Activated CD4-positive, alpha-beta T cell treated with anti-CD3 and anti-CD28 coated beads, Interleukin-2, amount 10 ng/mL, durations not matched to agents 7 days and 5 days (primary cell): ENCODE measurements around the gene EFR3B. TPM values are rescaled to one million over a fixed set of nuclear protein-coding genes. Genes with fewer than 3 reads are reported as not detected.

Experiments used
- CTCF ChIA-PET: fragments of 350-600 bp; sonication (Branson Sonifier 250); formaldehyde crosslinking; loops from one replicate; lab custom pipeline; 2021; ENCODE audit warnings: antibody characterized with exemption; lab: Charles Lee
- POLR2A ChIA-PET: fragments of 350-600 bp; sonication (Branson Sonifier 250); formaldehyde crosslinking; loops from one replicate; lab custom pipeline; 2021; ENCODE audit warnings: antibody characterized with exemption; lab: Charles Lee
- DNase-seq: peaks from one replicate; pipeline ENCODE4 v3.0.0-alpha.2; 2020
- H3K27ac Mint-ChIP-seq: one replicate; pipeline ENCODE4 v1.8.0; 2021; ENCODE audit warnings: mild to moderate bottlenecking, moderate library complexity, mixed read lengths
- H3K27me3 Mint-ChIP-seq: one replicate; pipeline ENCODE4 v1.8.0; 2021; ENCODE audit warnings: mixed read lengths
- H3K36me3 Mint-ChIP-seq: one replicate; pipeline ENCODE4 v1.8.0; 2021; ENCODE audit warnings: low read depth, mixed read lengths
- H3K4me1 Mint-ChIP-seq: one replicate; pipeline ENCODE4 v1.8.0; 2021; ENCODE audit warnings: mixed read lengths
- H3K4me3 Mint-ChIP-seq: one replicate; pipeline ENCODE4 v1.8.0; 2021; ENCODE audit warnings: mild to moderate bottlenecking, moderate library complexity, mixed read lengths
- H3K9me3 Mint-ChIP-seq: one replicate; pipeline ENCODE4 v1.8.0; 2021; ENCODE audit warnings: mixed read lengths
- total RNA-seq, 2 experiments: library from RNA; stranded (reverse); gene quantifications; one replicate each; pipeline ENCODE4 v1.2.3, GENCODE V29; 2021

Gene EFR3B
- total RNA-seq, 2 experiments from 2014 or later, result 0.06 TPM; not detected in 1

GRCh38 chr2:25169073-25169470 is 127.2 kb downstream of the EFR3B start:
- H3K4me3 Mint-ChIP-seq, result peak overlapping the region; percentile 66
- H3K27ac Mint-ChIP-seq, result no peak overlapping the region
- H3K36me3 Mint-ChIP-seq, result no peaks in the 10 kb centered on the region
- H3K27me3 Mint-ChIP-seq, result peaks cover 62% of the 10 kb centered on the region
- ChIA-PET POLR2A (no interaction called here), CTCF (interaction anchor here (0.6 to 1.3 kb wide), 3 partner anchors 14 to 706 kb away, joined by 3 read pairs; no protein-coding TSS in a partner anchor)
- no peaks in the 10 kb centered on the region for H3K9me3 Mint-ChIP-seq
- DNase-seq, result no peak
- H3K4me1 Mint-ChIP-seq, result peaks cover 33% of the 10 kb centered on the region

GRCh38 chr2:25170888-25171287 is 129.0 kb downstream of the EFR3B start:
- H3K4me3 Mint-ChIP-seq, result no peak overlapping the region
- ChIA-PET CTCF (no interaction called here), POLR2A (no interaction called here)
- no peak for DNase-seq
- H3K9me3 Mint-ChIP-seq, result no peaks in the 10 kb centered on the region
- no peaks in the 10 kb centered on the region for H3K36me3 Mint-ChIP-seq
- H3K27ac Mint-ChIP-seq, result no peak overlapping the region
- H3K27me3 Mint-ChIP-seq, result peaks cover 62% of the 10 kb centered on the region
- H3K4me1 Mint-ChIP-seq, result peaks cover 25% of the 10 kb centered on the region

GRCh38 chr2:25173719-25174118 is 131.8 kb downstream of the EFR3B start:
- no peak overlapping the region for H3K27ac Mint-ChIP-seq
- no peaks in the 10 kb centered on the region for H3K36me3 Mint-ChIP-seq
- peaks cover 10% of the 10 kb centered on the region for H3K4me1 Mint-ChIP-seq
- no peaks in the 10 kb centered on the region for H3K9me3 Mint-ChIP-seq
- H3K27me3 Mint-ChIP-seq, result peaks cover 53% of the 10 kb centered on the region
- CTCF ChIA-PET, result interaction anchor here (0.7 kb wide), 1 partner anchor 326 kb away, joined by 6 read pairs; no protein-coding TSS in a partner anchor
- POLR2A ChIA-PET, result no interaction called here
- H3K4me3 Mint-ChIP-seq, result no peak overlapping the region
- DNase-seq, result no peak

GRCh38 chr2:25174192-25174861 is 132.5 kb downstream of the EFR3B start:
- no peak overlapping the region for H3K4me3 Mint-ChIP-seq
- no peaks in the 10 kb centered on the region for H3K36me3 Mint-ChIP-seq
- peaks cover 47% of the 10 kb centered on the region for H3K27me3 Mint-ChIP-seq
- no peaks in the 10 kb centered on the region for H3K9me3 Mint-ChIP-seq
- peaks cover 5% of the 10 kb centered on the region for H3K4me1 Mint-ChIP-seq
- ChIA-PET CTCF (interaction anchor here (0.7 kb wide), 1 partner anchor 327 kb away, joined by 6 read pairs; no protein-coding TSS in a partner anchor), POLR2A (no interaction called here)
- H3K27ac Mint-ChIP-seq, result no peak overlapping the region
- no peak for DNase-seq

GRCh38 chr2:25176138-25176537 is 134.3 kb downstream of the EFR3B start:
- no peak overlapping the region for H3K4me3 Mint-ChIP-seq
- peaks cover 5% of the 10 kb centered on the region for H3K4me1 Mint-ChIP-seq
- DNase-seq, result no peak
- peaks cover 29% of the 10 kb centered on the region for H3K27me3 Mint-ChIP-seq
- ChIA-PET CTCF (no interaction called here), POLR2A (no interaction called here)
- no peaks in the 10 kb centered on the region for H3K36me3 Mint-ChIP-seq
- H3K9me3 Mint-ChIP-seq, result no peaks in the 10 kb centered on the region
- H3K27ac Mint-ChIP-seq, result no peak overlapping the region

GRCh38 chr2:25176541-25177181 is 134.8 kb downstream of the EFR3B start:
- Mint-ChIP-seq H3K27me3 (peaks cover 26% of the 10 kb centered on the region), H3K9me3 (no peaks in the 10 kb centered on the region), H3K36me3 (no peaks in the 10 kb centered on the region), H3K4me1 (peaks cover 5% of the 10 kb centered on the region), H3K4me3 (no peak overlapping the region), H3K27ac (no peak overlapping the region)
- no peak for DNase-seq
- ChIA-PET CTCF (no interaction called here), POLR2A (no interaction called here)

- H3K27ac Mint-ChIP-seq, result no peak overlapping the region
- CTCF ChIA-PET, result no interaction called here
Observed at GRCh38 chr2:25177211-25177611, 135.3 kb downstream of the EFR3B start.

GRCh38 chr2:25178976-25179375 is 137.1 kb downstream of the EFR3B start:
- ChIA-PET CTCF (interaction anchor here (0.8 kb wide), 1 partner anchor 322 kb away, joined by 3 read pairs; no protein-coding TSS in a partner anchor), POLR2A (no interaction called here)
- H3K27ac Mint-ChIP-seq, result no peak overlapping the region
- no peaks in the 10 kb centered on the region for H3K9me3 Mint-ChIP-seq
- H3K4me1 Mint-ChIP-seq, result no peaks in the 10 kb centered on the region
- DNase-seq, result no peak
- peaks cover 16% of the 10 kb centered on the region for H3K27me3 Mint-ChIP-seq
- no peaks in the 10 kb centered on the region for H3K36me3 Mint-ChIP-seq
- no peak overlapping the region for H3K4me3 Mint-ChIP-seq

More at GRCh38 chr2:25177211-25177611, 135.3 kb downstream of the EFR3B start:
- no peaks in the 10 kb centered on the region for H3K9me3 Mint-ChIP-seq
- H3K27me3 Mint-ChIP-seq, result peaks cover 24% of the 10 kb centered on the region
- no peaks in the 10 kb centered on the region for H3K36me3 Mint-ChIP-seq
- DNase-seq, result no peak
- POLR2A ChIA-PET, result no interaction called here
- H3K4me1 Mint-ChIP-seq, result peaks cover 5% of the 10 kb centered on the region
- no peak overlapping the region for H3K4me3 Mint-ChIP-seq

- ChIA-PET CTCF (interaction anchor here (0.6 kb wide), 1 partner anchor 1594 kb away, joined by 3 read pairs; no protein-coding TSS in a partner anchor), POLR2A (no interaction called here)
- no peak for DNase-seq
- Mint-ChIP-seq H3K27me3 (no peaks in the 10 kb centered on the region), H3K36me3 (no peaks in the 10 kb centered on the region), H3K9me3 (no peaks in the 10 kb centered on the region), H3K27ac (no peak overlapping the region), H3K4me3 (no peak overlapping the region), H3K4me1 (no peaks in the 10 kb centered on the region)
Observed at GRCh38 chr2:25184254-25184653, 142.4 kb downstream of the EFR3B start.

GRCh38 chr2:25187729-25188350 is 146.0 kb downstream of the EFR3B start:
- Mint-ChIP-seq H3K4me3 (no peak overlapping the region), H3K4me1 (no peaks in the 10 kb centered on the region), H3K27me3 (peaks cover 1% of the 10 kb centered on the region), H3K36me3 (no peaks in the 10 kb centered on the region), H3K27ac (no peak overlapping the region), H3K9me3 (no peaks in the 10 kb centered on the region)
- DNase-seq, result no peak
- ChIA-PET CTCF (interaction anchor here (1.4 kb wide), 1 partner anchor 8 kb away, joined by 4 read pairs; no protein-coding TSS in a partner anchor), POLR2A (no interaction called here)

GRCh38 chr2:25188405-25188804 is 146.5 kb downstream of the EFR3B start:
- peaks cover 1% of the 10 kb centered on the region for H3K27me3 Mint-ChIP-seq

GRCh38 chr2:25190536-25190935 is 148.7 kb downstream of the EFR3B start:
- Mint-ChIP-seq H3K27me3 (peaks cover 1% of the 10 kb centered on the region), H3K36me3 (no peaks in the 10 kb centered on the region), H3K4me3 (no peak overlapping the region), H3K4me1 (no peaks in the 10 kb centered on the region), H3K9me3 (no peaks in the 10 kb centered on the region), H3K27ac (no peak overlapping the region)
- DNase-seq, result no peak
- ChIA-PET CTCF (no interaction called here), POLR2A (no interaction called here)

More at GRCh38 chr2:25188405-25188804, 146.5 kb downstream of the EFR3B start:
- Mint-ChIP-seq H3K9me3 (no peaks in the 10 kb centered on the region), H3K36me3 (no peaks in the 10 kb centered on the region), H3K27ac (no peak overlapping the region), H3K4me1 (no peaks in the 10 kb centered on the region), H3K4me3 (no peak overlapping the region)
- DNase-seq, result no peak
- ChIA-PET CTCF (no interaction called here), POLR2A (no interaction called here)
